HS-5 (cell line): Measurements from ENCODE around the gene ETV4.
A peak's percentile ranks its signal among the peaks of the same experiment; 100 is the strongest.

Experiments
- DNase-seq: peaks from one replicate; pipeline ENCODE4 v3.0.0-alpha.2; 2012; ENCODE audit warnings: low read depth

The ETV4 gene

DNA sequence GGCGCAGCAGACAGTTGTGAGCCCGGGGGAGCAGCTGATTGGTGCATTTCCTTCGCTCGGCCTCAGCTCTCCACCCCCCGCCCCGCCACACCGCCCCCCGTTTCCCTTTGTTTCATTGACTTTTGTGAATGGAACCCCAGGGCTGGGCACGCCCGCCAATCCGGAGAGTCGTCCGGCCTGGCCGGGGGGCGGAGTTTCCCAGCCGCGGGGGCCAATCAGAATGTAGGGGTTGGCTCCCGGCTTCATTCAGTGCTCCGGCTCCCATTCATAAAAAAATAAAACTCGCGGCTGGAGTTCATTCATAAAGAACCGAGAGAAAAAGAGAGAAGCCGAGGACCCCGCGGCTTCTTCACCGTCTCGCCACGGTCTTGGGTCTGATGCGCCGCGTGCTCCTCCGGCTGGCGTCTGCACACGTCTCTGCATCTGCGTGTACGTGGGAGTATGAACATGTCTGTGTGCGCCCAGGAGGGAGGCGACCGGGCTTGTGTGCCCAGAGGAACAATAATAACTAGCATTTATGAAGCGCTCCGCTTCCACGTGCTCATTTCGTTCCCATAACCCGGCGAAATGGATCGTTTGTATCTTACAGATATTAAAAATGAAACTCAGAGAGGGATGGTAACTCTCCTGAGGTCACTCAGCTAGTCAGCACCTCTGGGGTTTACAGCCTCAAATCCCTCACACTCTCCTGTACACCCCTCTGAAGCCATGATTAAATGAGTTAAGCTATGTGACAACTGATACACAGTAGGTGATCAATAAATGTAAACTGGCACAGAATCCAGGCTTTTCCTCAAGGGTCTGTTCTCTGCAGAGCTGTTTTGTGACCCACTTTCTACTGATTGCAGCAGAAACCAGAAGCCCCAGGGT is at the start of gene ETV4:
Gene ETV4, minus strand, starts transcription at position 22 of the 870 bp plus-strand sequence. CDS start 723 bp downstream, outside the sequence.
- DNase-seq: peak; percentile 68

- no peak for DNase-seq
These were observed 49.3 kb upstream of the ETV4 start for GRCh38 chr17:43595466-43595865.

DNA sequence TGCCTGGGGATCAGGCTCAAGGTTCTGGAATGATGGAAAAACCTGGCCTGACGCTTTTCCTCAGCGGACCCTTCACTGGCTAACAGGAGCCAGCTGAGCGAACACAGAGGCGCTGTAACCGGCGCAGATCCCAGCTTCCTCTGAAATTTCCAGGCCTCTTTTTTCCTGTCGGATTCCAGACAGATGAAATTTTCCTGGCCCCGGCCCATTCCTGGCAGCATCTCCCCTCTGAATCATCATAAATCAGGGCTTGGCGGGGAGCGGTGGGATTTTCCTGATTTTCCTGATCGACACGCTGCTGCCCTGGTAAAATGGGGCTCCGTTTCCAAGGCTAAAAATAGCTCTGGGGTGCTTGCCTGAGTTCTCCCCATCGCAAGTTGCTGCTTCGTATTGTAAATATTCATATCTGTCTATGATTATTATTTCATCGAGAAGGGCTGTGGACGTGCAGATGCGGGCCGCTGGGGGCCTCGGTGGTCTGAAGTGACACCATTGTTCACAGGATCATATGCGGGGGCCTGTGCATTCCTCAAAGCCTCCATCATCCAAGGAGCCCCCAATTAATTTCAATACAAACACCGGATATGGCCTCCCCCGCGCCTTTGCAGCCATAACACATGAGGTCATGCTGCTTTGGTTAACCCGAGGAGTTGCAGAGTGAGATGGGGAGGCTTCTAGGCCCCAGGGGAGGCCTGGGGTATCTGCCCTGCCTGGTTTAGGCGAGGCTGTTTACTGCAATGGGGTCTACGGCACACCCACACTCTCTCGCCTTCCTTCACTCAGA is 45.8 kb upstream of the ETV4 start:
- DNase-seq: peak; percentile 80

DNA sequence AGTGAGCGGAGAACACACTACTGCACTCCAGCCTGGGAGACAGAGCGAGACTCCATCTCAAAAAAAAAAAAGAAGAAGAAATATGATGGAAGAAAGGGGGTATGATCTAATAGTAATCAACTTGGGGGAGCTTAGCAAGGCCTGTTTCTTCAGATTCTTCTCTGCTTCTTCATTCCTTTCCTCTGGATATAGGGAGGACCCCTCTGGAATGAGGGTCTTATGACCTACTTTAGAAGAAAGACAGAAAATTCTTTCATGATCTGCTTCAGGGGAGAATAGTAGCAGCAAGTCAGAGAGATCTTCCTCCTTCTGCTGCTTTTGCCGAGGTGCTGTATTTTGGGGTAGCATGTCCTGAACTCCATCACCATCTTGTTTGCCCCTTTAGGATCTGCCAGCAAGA is 44.9 kb upstream of the ETV4 start:
- no peak for DNase-seq

- no peak for DNase-seq
These were observed 42.7 kb upstream of the ETV4 start for GRCh38 chr17:43588664-43589435.

GRCh38 chr17:43588121-43588520 is 42.0 kb upstream of the ETV4 start:
- DNase-seq: no peak

DNA sequence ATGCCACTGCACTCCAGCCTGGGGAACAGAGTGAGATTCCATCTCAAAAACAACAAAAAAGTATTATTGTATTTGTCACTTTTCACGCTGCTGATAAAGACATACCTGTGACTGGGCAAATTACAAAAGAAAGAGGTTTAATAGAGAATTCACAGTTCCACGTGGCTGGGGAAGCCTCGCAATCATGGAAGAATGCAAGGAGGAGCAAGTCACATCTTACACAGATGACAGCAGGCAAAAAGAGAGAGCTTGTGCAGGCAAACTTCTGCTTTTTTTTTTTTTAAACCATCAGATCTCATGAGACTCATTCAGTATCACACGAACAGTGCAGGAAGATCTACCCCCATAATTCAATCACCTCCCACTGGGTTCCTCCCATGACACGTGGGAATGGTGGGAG is 41.5 kb upstream of the ETV4 start:
- DNase-seq: no peak

DNA sequence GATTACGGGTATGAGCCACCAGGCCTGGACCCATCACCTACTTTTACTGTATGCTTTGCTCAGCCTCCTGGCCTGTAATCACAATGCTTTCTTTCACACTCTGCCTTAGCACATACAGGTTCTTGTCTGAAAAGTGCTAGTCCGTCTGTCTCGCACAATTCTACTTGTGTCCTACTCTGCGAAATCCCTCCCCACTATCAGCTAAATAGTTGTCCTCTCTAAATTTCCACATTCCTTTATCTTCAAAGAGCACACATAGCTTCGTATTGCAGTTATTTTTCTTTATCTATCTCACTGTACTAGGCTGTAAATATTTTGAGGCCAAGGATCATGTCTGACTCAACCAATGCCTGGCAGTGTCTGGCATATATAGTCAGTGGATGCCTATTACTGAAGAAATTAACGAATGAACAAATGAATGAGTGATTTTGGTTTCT is 38.5 kb upstream of the ETV4 start:
- DNase-seq: no peak

- DNase-seq: no peak
These were observed 37.2 kb upstream of the ETV4 start for GRCh38 chr17:43583332-43583731.

DNA sequence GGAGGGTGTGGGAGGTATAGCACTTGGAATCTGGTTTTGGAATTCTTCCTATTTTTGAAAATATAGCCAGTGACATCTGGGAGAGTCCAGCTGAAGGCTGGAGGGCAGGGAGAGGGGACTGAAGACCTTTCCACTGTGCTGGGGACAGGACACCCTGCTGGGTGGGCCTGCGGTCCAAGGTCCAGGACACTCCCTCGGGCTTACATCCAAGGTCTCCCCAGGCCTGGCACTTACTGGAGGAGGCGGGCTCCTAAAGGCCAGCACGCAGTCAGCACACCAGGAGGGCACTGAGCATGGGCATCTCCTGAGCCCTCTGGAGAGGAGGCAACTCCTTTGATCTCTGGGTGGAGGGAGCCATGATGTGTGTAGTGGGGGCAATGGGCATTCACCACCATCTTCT is 35.5 kb upstream of the ETV4 start:
- no peak for DNase-seq

- DNase-seq: no peak
These were observed 35.0 kb upstream of the ETV4 start for GRCh38 chr17:43581130-43581529.

- peak; percentile 89 for DNase-seq
These were observed 33.5 kb upstream of the ETV4 start for GRCh38 chr17:43579566-43580140.

- no peak for DNase-seq
These were observed 32.8 kb upstream of the ETV4 start for GRCh38 chr17:43578699-43579565.

- no peak for DNase-seq
These were observed 32.2 kb upstream of the ETV4 start for GRCh38 chr17:43578404-43578698.

GRCh38 chr17:43577664-43578403 is 31.7 kb upstream of the ETV4 start:
- DNase-seq: no peak

DNA sequence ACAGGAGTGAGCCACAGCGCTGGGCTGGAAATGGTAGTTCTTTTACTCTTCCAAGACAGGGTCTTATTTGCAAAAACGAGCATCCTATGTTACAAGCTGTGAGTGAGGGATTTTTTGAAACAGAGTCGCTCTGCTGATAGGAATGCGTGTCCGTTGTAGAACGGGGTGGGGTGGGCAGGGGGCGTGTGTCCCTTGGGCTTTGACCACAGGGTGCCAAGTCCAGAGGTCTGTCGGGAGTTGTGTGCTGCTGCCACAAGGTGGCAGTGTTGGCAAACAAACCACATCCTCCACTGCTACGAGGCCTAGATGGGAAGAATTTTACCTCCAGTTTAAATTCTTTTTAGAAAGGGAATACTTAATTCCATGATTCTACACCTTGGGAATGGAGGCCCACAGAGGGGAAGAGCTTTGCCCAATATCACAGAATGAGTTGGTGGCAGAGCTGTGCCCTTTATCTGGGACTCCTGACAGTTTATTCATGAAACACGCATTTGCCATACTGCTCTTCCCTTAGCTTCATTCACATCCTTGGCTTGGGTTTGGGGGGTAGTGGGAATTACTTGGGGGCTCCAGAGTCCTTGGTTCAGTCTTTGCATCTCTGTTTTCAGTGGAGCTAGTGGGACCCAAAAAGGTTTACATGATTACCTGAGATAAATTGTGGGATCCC is 30.6 kb upstream of the ETV4 start:
- DNase-seq: no peak

DNA sequence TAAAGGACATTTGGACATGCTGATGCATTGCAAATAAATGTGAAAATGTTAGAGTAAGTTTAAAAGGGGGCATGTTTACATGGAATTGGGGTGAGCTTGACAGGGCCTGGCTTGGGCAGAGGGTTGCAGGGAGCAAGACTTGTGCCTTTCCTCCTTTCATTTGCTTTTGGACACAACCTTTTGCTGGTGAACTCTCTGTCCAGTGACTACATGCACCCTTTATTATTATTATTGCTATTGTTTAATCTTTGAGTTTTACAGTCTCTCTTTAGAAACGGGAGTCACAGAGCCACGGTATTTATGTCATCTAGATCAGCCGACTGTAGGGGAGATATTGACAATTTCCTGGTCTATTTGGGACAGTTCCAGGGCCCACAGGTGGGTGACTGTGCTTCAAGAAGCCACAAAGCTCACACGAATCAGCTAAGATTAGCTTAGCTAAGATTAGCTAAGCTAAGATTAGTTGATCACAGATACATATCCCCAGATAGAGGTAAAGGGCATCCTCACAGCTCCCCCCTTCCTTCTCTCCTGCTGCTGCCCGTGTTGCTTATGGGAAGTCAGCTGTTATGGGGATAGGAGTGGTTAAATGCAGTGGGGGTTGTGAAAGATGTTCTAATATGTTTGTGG is 28.9 kb upstream of the ETV4 start:
- DNase-seq: no peak

DNA sequence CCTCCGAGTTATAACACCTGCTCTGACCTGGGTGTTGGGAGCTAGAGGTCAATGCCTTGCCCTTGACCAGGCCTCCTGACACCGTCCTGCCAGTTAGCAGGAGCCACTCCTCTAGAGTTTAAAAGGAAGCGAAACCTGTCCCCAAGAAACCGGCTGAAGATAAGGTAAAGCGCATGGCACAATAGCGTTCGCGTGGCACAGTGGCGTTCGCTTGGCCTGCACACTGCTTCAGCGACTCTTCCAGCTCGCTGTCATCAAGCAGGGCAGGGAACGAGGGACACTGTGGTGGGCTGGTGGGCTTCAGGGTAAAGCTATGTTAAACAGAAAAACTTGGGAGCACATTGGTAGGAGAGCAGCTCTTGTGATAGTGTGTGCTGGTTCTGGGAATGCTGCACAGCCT is 28.2 kb upstream of the ETV4 start:
- DNase-seq: no peak

GRCh38 chr17:43573579-43574321 is 27.6 kb upstream of the ETV4 start:
- no peak for DNase-seq
